ENCODE data around the gene SPEG.

DNA sequence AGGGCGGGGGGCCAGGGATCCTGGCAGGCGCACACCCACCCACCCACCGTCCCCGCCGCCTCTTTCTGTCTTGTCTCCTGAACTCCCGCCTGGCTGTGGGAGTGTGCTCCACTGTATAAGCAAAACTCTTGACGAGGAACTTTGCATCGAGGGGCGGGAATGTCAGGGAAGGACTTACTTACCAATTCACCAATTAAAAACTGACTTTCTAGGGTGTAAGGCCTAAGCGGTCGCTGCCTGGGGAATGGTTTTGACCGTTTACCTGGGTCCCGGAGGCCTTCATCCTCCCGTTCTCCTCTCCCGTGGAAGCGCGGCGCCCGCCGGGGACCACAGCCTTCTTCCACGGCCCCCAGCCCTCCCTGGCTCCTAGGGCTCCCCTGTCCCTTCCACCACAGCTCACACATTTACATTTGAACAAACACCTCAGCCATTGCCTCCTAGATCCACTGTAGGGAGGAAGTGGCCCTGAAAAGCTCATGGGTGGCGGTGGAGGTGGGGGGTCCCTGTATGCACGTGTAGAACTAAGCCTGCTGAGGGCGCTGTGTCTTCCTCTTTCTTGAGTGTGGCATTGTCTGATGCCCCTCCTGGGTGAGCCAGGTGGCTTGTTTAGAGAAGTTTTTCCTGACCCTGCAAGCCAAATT, 88.5 kb downstream of the SPEG start:
- TF ChIP-seq, protein P1, sequence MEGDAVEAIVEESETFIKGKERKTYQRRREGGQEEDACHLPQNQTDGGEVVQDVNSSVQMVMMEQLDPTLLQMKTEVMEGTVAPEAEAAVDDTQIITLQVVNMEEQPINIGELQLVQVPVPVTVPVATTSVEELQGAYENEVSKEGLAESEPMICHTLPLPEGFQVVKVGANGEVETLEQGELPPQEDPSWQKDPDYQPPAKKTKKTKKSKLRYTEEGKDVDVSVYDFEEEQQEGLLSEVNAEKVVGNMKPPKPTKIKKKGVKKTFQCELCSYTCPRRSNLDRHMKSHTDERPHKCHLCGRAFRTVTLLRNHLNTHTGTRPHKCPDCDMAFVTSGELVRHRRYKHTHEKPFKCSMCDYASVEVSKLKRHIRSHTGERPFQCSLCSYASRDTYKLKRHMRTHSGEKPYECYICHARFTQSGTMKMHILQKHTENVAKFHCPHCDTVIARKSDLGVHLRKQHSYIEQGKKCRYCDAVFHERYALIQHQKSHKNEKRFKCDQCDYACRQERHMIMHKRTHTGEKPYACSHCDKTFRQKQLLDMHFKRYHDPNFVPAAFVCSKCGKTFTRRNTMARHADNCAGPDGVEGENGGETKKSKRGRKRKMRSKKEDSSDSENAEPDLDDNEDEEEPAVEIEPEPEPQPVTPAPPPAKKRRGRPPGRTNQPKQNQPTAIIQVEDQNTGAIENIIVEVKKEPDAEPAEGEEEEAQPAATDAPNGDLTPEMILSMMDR (IDR thresholded peaks at IDR 0.05): no peak
- TF ChIP-seq POLR2A (IDR thresholded peaks at IDR 0.05) (no peak), EP300 (IDR thresholded peaks at IDR 0.05) (no peak), POLR2AphosphoS5 (IDR thresholded peaks at IDR 0.05) (peak in 1 of 4 donors; percentile 3)

All from sigmoid colon (tissue), 4 donors.